Activated naive CD4-positive, alpha-beta T cell treated with anti-CD3 and anti-CD28 coated beads for 36 hours (primary cell): Measurements from ENCODE around the gene ZMIZ1. TPM values are rescaled to one million over a fixed set of nuclear protein-coding genes. Genes with fewer than 3 reads are reported as not detected.

ENCODE experiments used
- CTCF ChIA-PET: fragments of 350-600 bp; sonication (Branson Sonifier 250); formaldehyde crosslinking; loops from one replicate; lab custom pipeline; 2021; ENCODE audit warnings: antibody characterized with exemption; lab: Charles Lee
- DNase-seq: peaks from one replicate; pipeline ENCODE4 v3.0.0-alpha.2; 2020
- H3K27ac Mint-ChIP-seq: one replicate; pipeline ENCODE4 v1.8.0; 2021; ENCODE audit warnings: mild to moderate bottlenecking, mixed read lengths
- H3K27me3 Mint-ChIP-seq: one replicate; pipeline ENCODE4 v1.8.0; 2021; ENCODE audit warnings: low read depth, mixed read lengths
- H3K36me3 Mint-ChIP-seq: one replicate; pipeline ENCODE4 v1.8.0; 2021; ENCODE audit warnings: low read depth, mixed read lengths
- H3K4me1 Mint-ChIP-seq: one replicate; pipeline ENCODE4 v1.8.0; 2021; ENCODE audit warnings: low read depth, mixed read lengths
- H3K4me3 Mint-ChIP-seq: one replicate; pipeline ENCODE4 v1.8.0; 2021; ENCODE audit warnings: mild to moderate bottlenecking, moderate library complexity, mixed read lengths
- H3K9me3 Mint-ChIP-seq: one replicate; pipeline ENCODE4 v1.8.0; 2021; ENCODE audit warnings: mixed read lengths
- intact Hi-C: fragments of 100-400 bp; cut with micrococcal nuclease; formaldehyde crosslinking; loops from one replicate; pipeline ENCODE4 v1.15.1; 2023
- total RNA-seq, 2 experiments: library from RNA; stranded (reverse); gene quantifications; one replicate each; pipeline ENCODE4 v1.2.3, GENCODE V29; 2021

Gene ZMIZ1
- total RNA-seq, 2 experiments from 2014 or later, result 15.6 to 18.3 TPM

DNA sequence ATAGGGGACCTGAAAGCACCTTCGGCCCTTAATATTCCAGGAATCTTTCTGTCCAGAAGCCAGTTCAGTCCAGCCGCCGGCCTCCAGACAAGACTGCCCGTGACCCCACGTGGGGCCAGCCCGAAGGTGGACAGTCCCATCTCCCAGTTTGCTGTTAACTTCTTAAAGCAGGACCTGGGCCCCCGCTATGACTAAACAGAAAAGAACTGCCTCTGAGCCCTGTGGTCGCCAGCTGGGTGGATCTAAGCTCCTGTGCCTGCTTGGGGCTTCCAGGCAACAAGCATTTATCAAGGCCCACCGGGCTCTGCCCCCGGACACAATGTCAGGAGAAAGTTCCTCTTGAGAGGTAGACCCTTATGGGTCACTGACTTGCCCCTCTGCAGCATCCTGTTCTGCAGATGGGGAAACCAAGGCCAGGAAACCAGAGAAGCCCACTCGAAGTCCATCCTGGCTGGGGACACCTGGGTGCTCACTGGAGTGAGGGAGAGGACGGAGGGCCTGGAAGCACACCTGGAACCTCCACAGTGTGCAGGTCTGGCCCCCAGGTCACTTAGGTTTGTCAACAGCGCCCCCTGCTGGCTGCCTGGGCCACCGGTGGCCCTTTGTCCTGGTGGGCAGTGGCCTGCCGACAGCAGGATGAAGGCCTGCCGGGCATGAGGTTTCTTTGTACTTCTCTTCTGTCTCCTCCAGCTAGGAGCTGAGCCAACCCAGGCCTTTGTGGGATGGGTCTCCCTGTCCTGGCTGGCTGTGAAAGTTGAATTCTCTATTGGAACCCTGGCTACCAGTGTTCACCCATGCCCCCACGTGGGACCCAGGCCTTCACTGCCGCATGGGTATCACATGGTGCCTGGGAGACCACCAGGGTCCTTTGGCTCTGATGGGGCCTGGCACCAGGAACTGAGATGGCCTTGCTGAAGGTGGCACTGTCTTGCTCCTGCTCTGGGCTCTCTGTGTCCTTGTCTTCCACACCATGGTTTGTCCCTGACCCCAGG, 128.0 kb downstream of the ZMIZ1 start:
- Mint-ChIP-seq H3K27me3 (no peaks in the 10 kb centered on the region), H3K36me3 (no peaks in the 10 kb centered on the region), H3K9me3 (no peaks in the 10 kb centered on the region), H3K4me1 (peaks cover 5% of the 10 kb centered on the region), H3K4me3 (no peak overlapping the region), H3K27ac (no peak overlapping the region)
- intact Hi-C loops, result loop anchor here (2.0 to 10.0 kb wide), 7 partner anchors 71 to 1352 kb away; no protein-coding TSS in a partner anchor
- CTCF ChIA-PET, result interaction anchor here (0.6 to 4.3 kb wide), 24 partner anchors 17 to 1150 kb away, joined by 3 to 41 read pairs (median 3); no protein-coding TSS in a partner anchor
- DNase-seq, result peak; percentile 78

- Mint-ChIP-seq H3K4me3 (no peak overlapping the region), H3K27ac (no peak overlapping the region), H3K9me3 (no peaks in the 10 kb centered on the region), H3K27me3 (no peaks in the 10 kb centered on the region), H3K4me1 (peaks cover 5% of the 10 kb centered on the region), H3K36me3 (no peaks in the 10 kb centered on the region)
- intact Hi-C loops, result loop anchor here (2.0 to 10.0 kb wide), 7 partner anchors 70 to 1353 kb away; no protein-coding TSS in a partner anchor
- no peak for DNase-seq
- CTCF ChIA-PET, result interaction anchor here (0.6 to 4.3 kb wide), 9 partner anchors 41 to 1151 kb away, joined by 3 to 41 read pairs (median 3); no protein-coding TSS in a partner anchor
Observed at GRCh38 chr10:79197558-79197957, 128.8 kb downstream of the ZMIZ1 start.

DNA sequence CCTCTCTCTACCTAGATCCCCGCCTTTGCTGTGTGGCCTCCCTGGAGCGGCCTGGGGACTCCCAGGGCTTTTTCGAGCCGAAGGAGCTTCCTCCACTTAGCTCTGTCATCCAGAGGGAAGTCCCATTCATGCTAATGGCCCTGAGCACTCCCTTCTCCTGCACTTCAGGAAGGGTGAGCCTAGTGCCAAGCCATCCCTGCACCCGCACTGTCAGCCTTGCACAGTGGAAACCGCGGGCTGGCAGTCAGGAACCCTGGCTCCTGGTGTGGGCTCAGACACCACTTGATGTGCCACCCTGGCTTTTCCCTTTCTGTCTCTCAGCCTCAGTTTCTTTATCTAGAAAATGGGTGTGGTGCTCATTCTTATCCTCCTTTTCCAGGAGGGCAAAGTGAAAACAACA, 131.6 kb downstream of the ZMIZ1 start:
- no peak for DNase-seq
- Mint-ChIP-seq H3K27ac (no peak overlapping the region), H3K4me1 (peaks cover 5% of the 10 kb centered on the region), H3K9me3 (no peaks in the 10 kb centered on the region), H3K4me3 (no peak overlapping the region), H3K27me3 (no peaks in the 10 kb centered on the region), H3K36me3 (no peaks in the 10 kb centered on the region)
- intact Hi-C loops, result no loop called here
- CTCF ChIA-PET, result no interaction called here

DNA sequence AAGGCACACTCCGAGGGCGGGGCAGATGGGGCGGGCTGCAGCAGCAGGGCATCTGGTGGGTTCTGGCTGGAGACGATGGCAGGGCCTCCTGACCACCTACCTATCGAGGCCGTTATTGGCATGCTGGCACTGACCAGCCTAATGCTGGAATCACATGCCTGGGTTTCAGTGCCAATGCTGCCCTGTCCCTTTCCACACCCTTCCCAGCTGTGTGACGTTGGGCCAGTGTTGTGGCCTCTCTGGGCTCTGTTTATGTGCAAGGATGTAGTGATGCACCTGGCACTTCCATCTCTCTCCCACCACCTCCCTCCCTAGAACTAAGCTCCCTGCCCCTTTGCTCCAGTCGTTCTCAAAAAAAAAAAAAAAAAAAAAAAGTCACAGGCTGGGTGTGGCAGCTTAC, 132.9 kb downstream of the ZMIZ1 start:
- CTCF ChIA-PET, result interaction anchor here (0.6 to 1.6 kb wide), 3 partner anchors 26 to 987 kb away, joined by 4 read pairs; no protein-coding TSS in a partner anchor
- Mint-ChIP-seq H3K9me3 (no peaks in the 10 kb centered on the region), H3K27ac (no peak overlapping the region), H3K36me3 (no peaks in the 10 kb centered on the region), H3K27me3 (no peaks in the 10 kb centered on the region), H3K4me1 (no peaks in the 10 kb centered on the region), H3K4me3 (no peak overlapping the region)
- DNase-seq, result no peak
- intact Hi-C loops, result no loop called here

- no peak overlapping the region for H3K4me3 Mint-ChIP-seq
- H3K27me3 Mint-ChIP-seq, result no peaks in the 10 kb centered on the region
Observed at GRCh38 chr10:79202188-79203013, 133.6 kb downstream of the ZMIZ1 start.

GRCh38 chr10:79203014-79203644, 134.4 kb downstream of the ZMIZ1 start:
- Mint-ChIP-seq H3K9me3 (no peaks in the 10 kb centered on the region), H3K27me3 (no peaks in the 10 kb centered on the region), H3K4me1 (no peaks in the 10 kb centered on the region), H3K36me3 (no peaks in the 10 kb centered on the region), H3K27ac (no peak overlapping the region), H3K4me3 (no peak overlapping the region)
- no peak for DNase-seq
- CTCF ChIA-PET, result interaction anchor here (0.7 to 2.3 kb wide), 10 partner anchors 8 to 490 kb away, joined by 3 to 15 read pairs (median 3); no protein-coding TSS in a partner anchor
- intact Hi-C loops, result no loop called here

More at GRCh38 chr10:79202188-79203013, 133.6 kb downstream of the ZMIZ1 start:
- Mint-ChIP-seq H3K27ac (no peak overlapping the region), H3K36me3 (no peaks in the 10 kb centered on the region), H3K4me1 (no peaks in the 10 kb centered on the region), H3K9me3 (no peaks in the 10 kb centered on the region)
- intact Hi-C loops, result no loop called here
- DNase-seq, result peak; percentile 51
- CTCF ChIA-PET, result interaction anchor here (0.6 to 2.3 kb wide), 11 partner anchors 7 to 988 kb away, joined by 3 to 15 read pairs (median 3); no protein-coding TSS in a partner anchor

DNA sequence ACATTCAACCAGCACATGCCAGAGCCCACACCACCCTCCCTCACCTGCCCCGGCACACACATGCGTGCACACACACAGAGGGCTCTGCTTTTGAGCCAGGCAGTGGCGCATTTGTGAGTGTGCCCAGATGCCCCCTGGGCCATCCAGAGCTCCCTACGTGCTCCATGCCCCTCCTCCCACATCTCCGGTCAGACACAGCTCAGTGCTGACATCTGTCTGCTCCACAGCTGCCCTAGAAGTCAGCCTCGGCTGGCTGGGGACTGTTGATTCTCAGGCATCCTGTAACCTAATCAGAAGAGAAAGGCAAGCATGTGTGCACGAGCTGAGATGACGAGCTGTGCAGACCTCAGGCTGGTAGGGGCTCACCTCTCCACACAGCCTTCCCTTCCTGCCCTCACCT, 135.1 kb downstream of the ZMIZ1 start:
- H3K27me3 Mint-ChIP-seq, result no peaks in the 10 kb centered on the region
- no peak overlapping the region for H3K4me3 Mint-ChIP-seq
- DNase-seq, result no peak
- H3K4me1 Mint-ChIP-seq, result no peaks in the 10 kb centered on the region
- H3K36me3 Mint-ChIP-seq, result no peaks in the 10 kb centered on the region
- CTCF ChIA-PET, result interaction anchor here (0.6 to 2.3 kb wide), 8 partner anchors 9 to 1157 kb away, joined by 3 to 15 read pairs (median 4); no protein-coding TSS in a partner anchor
- no peak overlapping the region for H3K27ac Mint-ChIP-seq
- intact Hi-C loops, result no loop called here
- no peaks in the 10 kb centered on the region for H3K9me3 Mint-ChIP-seq

- intact Hi-C loops, result no loop called here
- Mint-ChIP-seq H3K36me3 (no peaks in the 10 kb centered on the region), H3K4me3 (no peak overlapping the region), H3K9me3 (no peaks in the 10 kb centered on the region), H3K4me1 (no peaks in the 10 kb centered on the region), H3K27me3 (no peaks in the 10 kb centered on the region), H3K27ac (no peak overlapping the region)
- DNase-seq, result no peak
- CTCF ChIA-PET, result no interaction called here
Observed at GRCh38 chr10:79206300-79207095, 137.7 kb downstream of the ZMIZ1 start.

DNA sequence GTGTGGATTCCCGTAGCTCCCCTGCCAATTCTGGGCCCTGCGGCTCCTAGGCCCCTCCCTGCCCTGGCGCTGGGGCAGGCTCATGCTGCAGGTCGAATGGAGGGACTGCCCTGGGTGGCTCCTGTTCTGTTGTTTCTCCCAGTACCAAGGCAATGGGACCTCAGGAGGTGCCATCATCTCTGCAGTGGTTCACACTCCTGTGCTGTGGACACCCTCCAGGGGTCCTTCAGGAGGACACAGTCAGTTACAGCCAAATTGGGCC, 138.3 kb downstream of the ZMIZ1 start:
- no peak for DNase-seq
- Mint-ChIP-seq H3K36me3 (no peaks in the 10 kb centered on the region), H3K27ac (no peak overlapping the region), H3K9me3 (no peaks in the 10 kb centered on the region), H3K27me3 (no peaks in the 10 kb centered on the region), H3K4me1 (no peaks in the 10 kb centered on the region), H3K4me3 (no peak overlapping the region)
- CTCF ChIA-PET, result no interaction called here
- intact Hi-C loops, result no loop called here

DNA sequence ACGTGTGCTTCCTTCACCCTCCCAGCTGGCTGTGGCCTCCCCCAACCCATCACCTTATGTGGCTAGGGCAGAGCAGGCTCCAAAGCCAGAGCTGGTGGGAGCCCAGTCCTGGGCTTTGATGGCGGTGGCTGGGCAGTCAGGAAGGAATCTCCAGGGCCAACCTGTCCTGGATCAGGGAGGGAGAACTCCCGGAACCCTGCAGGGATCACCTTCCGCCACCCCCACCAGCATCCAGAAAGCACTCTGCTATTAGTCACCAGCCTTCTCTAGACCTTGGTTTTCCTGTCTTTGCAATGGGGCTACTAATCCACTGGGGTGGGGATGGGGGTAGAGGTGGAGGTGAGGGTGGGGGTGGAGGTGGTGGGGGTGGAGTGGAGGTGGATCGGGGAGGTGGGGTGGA, 139.0 kb downstream of the ZMIZ1 start:
- CTCF ChIA-PET, result no interaction called here
- Mint-ChIP-seq H3K9me3 (no peaks in the 10 kb centered on the region), H3K27me3 (no peaks in the 10 kb centered on the region), H3K4me3 (no peak overlapping the region), H3K36me3 (no peaks in the 10 kb centered on the region), H3K27ac (no peak overlapping the region), H3K4me1 (no peaks in the 10 kb centered on the region)
- intact Hi-C loops, result no loop called here
- no peak for DNase-seq

DNA sequence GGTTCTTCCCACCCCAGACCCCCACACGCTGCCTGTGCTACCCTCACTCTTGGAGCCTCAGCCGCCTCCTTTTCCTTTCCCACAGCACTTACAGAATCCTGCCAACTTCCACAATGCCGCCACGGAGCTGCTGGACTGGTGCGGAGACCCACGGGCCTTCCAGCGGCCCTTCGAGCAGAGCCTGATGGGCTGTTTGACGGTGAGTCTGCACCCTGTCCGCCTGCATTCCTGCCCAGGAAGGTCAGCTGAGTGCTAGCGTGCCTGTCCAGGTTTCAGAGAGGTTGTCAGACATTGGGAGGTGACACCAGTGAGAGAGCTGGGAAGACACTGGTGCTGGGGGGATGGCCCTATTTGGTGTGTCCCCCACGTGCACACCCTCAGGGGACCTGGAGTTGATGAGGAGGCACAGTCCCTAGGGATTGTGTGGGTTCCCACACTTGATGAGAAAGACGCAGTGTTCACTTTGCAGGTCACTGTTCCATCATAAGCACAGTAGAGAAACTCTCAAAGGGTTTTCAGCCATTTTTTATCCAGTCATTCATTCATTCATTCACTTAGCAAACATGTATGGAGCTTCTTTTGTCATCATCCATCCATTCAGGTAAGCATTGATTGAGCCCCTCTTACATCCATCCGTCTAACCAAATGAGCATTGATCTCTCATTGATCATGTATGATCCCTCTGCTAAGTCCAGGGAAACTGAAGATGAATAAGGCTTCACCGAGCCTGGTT, 139.7 kb downstream of the ZMIZ1 start:
- Mint-ChIP-seq H3K4me1 (no peaks in the 10 kb centered on the region), H3K36me3 (no peaks in the 10 kb centered on the region), H3K27me3 (no peaks in the 10 kb centered on the region), H3K9me3 (no peaks in the 10 kb centered on the region), H3K4me3 (no peak overlapping the region), H3K27ac (no peak overlapping the region)
- CTCF ChIA-PET, result interaction anchor here (2.3 kb wide), 1 partner anchor 13 kb away, joined by 8 read pairs; no protein-coding TSS in a partner anchor
- intact Hi-C loops, result no loop called here
- no peak for DNase-seq
